ENCODE data around the gene BTBD6.

Gene BTBD6

DNA sequence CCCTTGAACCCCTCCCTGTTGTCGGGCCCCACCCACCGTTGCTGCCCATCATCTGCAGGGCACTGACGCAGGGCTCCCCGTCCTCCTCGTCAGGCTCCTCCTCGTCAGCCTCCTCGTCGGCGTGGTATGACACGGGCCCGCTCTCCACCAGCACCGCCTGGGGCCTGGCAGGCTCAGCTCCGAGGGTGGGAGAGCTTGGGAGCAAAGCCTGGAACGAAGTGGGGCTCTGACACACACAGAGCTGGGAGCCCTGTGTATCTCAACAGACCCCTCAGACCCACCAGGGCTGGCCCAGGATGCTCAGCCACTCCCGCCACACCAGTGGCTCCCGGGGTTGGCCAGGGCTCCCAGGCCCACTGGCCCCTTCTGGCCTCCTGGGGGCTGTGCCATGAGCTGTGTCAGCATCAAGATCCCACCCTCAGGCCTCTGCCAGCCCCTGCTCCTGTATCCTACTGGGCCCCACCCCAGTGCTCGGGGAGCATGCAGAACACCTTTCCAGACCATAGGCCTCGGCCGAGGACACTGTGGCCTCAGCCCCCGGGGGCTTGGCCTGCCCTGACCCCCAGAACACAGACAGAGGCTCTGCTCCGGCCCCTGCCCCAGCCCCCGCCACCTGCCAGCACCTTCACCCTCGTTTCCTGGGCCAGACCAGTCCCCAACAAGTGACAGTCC is 37.1 kb upstream of the BTBD6 start:
- DNase-seq (ENCODE audit: low spot score), result no peak

DNA sequence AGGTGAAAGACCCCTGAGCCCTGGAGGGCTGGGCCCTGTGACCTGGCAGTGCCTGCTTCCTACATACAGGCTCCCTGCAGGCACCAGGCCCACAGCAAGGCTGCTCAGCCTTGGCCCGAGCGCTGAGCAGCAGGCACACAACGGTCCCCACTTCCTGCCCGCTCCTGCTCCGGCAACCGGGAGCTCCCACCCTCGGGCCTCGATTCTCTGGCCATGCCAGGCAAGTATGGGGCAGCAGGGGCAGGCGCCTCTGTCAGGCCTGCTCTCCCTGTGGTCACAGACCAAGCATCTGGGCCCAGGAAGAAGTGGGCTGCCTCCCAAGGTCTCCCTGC is 36.6 kb upstream of the BTBD6 start:
- no peak for DNase-seq (ENCODE audit: low spot score)

DNA sequence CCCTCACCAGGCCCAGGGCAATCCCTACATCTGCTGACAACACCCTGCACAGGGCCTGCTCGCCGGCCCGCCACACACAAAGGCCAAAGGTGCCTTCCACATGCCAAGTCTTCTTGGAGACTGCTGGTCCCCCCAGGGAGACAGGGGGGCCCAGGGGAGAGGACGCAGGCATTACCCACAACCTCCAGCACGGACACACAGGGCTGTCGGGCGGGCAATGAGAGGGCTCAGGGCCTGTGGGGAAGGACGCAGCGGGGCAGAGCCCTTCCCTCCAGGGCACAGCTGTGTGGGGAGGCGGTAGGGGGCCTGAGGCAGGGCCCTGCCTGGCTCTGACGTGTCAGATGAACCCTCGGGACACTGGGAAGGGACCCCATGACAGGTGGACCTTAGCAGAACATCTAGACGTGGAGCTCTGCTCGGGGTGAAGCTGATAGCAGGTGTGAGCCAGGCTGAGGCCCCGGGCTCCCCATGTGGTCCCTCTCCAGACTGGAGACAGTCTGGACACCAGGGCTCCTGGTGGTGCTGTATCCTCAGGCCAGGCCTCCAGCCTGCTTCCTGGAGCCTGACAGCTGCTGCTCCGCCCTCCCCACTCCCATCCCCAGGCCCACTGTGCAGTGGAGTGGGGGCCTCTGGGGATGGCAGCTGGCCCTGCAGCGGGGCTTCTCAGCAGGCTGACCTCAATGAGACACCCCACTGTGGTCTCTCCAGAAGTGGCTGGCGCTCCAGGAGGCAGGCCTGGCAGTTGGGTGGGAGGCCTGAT is 35.6 kb upstream of the BTBD6 start:
- no peak for DNase-seq (ENCODE audit: low spot score)

DNA sequence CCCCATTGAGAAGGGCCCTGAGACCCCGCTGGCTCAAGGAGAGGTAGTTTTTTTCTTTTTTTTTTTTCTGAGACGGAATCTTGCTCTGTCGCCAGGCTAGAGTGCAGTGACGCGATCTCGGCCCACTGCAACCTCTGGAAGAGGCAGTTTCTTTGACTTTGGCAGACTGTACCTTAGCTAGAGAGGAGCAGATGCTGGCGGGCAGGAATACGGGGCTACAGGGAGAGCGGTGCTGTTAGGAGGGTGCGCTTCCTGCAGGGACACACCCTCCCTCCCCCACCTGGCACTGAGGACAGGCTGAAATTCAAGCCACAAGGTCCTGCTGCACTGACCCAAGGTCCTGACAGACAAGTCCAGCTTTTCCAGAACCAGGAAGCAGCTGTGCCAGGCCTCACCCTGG is 35.0 kb upstream of the BTBD6 start:
- no peak for DNase-seq (ENCODE audit: low spot score)

DNA sequence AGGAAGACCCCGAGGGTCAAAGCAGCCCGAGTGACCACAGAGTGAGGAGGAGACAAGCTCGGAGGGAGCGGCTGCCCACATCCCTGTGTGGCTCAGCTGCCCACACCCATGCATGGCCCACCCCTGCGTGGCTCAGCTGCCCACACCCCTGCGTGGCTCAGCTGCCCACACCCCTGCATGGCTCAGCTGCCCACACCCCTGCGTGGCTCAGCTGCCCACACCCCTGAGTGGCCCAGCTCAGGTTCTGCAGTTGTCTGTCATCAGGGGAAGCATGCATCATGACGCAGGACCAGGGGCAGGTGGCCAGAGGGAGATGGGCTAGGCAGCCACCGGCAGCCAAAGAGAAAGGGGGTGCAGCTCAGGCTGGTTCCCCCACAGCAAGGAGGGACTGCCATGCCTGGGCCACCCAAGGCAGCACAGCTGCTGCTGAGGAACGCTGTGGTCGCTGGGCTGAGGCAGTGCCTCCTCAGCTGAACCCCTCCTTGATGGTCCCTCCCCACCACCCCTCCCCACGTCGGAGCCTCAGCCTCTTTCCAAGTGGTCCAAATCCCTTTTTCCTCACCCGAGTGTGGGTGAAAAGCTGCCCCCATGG is 33.9 kb upstream of the BTBD6 start:
- DNase-seq (ENCODE audit: low spot score), result no peak

DNA sequence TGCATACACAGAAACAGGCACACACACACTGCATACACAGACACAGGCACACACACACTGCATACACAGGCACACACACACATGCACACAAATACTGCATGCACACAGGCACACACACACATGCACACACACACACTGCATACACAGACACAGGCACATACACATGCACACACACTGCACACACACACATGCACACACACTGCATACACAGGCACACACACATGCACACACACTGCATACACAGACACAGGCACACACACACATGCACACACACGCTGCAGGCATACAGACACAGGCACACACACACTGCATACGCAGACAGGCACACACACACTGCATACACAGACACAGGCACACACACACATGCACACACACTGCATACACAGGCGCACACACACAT is 32.7 kb upstream of the BTBD6 start:
- no peak for DNase-seq (ENCODE audit: low spot score)

DNA sequence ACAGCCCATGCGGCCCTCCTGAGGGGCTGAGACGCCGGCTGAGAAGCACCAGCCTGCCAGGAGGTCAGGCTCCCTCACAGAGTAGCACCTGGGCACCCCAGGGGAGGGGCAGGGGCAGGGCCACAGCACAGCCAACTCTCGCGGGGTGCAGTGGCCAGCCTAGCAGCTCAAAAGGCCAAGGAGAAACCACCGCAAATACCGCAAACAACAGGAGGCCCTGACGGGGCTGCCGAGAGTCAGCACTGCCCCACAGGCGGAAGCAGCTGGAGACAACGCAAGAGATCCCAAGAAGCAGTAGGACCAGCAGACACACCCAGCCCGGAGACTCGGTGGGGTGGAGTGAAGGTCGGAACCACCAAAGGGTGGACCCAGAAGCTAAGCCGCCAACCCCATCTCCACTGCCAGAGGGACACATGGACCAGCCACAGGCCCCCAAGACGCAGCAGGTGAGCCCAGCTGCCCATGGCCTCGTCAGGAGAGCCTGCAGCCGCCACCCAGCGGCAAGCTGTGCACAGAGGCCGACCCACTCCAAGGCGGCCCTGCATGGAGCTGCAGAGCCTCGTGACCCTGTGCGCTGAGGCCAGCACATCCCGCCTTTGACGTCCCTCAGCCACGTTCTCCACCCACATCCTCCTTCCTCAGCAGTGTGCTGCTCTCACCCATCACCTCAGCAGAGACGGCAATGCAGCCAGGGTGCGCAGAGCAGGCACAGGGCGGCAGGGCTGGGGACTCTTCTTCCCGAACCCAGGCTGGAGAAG is 31.7 kb upstream of the BTBD6 start:
- DNase-seq (ENCODE audit: low spot score), result no peak

DNA sequence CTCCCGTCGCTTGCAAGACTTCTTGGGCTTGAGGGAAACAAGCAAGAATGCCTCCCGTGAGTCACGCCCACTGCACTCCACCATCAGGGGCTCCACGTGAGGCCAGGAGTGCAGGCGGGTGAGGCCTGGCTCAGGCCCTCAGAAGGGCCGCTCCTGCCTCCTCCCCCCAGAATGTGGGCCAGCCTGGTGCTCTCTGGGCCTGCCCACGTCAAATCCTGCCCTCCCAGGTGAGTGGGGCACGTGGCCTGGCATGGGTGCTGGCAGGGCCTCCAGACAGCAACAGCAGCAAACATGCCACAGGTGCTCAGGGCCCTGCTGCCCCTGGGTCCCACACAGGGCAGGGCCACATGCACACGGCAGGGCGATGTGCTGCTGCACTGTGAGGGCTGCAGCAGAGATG is 30.6 kb upstream of the BTBD6 start:
- no peak for DNase-seq (ENCODE audit: low spot score)

DNA sequence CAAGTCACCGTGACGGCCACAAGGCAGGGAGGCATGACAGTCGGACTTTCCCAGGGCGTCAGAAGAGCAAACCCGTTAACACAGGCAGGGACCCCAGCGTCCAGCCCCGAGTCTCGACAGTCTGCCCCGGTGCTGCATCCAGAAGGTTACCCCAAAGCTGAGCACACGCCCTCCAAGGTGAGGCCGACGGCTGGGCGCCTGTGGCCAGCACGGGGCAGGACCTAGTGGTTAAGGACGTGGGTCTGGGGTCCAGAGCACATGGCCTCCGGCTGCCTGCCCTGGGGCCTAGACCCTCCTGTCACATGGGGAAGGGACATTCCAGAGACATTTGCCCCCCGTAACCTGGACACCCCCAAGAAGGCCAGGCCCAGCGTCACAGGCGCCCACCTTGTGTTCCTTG is 29.7 kb upstream of the BTBD6 start:
- DNase-seq (ENCODE audit: low spot score), result no peak

DNA sequence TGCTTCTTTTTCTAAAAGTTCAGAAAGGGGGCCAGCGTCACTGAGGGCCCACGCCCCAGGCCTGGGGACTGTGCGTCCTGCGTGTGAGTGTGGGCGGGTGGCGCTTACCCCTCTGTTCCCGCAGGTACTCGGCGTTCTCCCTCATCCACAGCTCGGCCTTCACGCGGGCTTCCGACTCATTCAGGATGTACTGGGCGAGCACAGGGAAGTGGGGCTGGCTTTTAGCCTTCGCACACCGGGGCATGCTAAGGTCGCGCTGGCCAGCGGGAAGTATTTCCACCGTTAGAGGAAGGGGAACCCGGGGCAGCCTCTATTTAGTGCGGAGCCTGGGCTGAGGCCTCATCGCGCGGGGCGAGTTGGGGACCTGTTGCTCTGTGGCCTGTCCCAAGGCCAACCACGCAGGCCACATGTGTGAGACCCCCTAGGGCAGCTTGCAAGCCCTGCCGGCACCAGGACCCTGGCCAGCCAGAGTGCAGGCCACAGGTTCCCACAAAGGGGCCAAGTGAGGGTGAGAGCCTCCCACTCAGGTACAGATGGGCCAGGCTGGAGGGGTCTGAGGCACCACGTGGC is 29.2 kb upstream of the BTBD6 start:
- DNase-seq (ENCODE audit: low spot score), result no peak

DNA sequence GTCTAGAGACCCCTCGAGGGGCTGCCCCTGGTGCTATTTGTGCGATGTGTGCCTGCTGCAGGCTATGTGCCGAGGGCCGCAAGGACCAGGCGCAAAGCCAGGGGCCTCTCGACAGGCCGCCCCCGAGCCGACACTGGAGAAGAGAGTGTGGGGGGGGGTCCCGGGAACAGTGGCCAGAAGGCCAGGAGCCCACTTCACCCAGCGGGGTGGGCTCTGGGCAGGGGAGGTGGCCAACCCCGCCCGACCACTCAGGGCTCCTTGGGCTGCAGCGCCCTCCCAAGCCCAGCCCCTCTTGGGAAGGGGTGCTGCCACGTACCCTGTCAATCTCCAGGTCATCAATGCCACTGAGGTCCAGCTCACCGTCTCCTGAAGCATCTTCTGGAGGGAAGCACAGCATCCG is 28.6 kb upstream of the BTBD6 start:
- no peak for DNase-seq (ENCODE audit: low spot score)

DNA sequence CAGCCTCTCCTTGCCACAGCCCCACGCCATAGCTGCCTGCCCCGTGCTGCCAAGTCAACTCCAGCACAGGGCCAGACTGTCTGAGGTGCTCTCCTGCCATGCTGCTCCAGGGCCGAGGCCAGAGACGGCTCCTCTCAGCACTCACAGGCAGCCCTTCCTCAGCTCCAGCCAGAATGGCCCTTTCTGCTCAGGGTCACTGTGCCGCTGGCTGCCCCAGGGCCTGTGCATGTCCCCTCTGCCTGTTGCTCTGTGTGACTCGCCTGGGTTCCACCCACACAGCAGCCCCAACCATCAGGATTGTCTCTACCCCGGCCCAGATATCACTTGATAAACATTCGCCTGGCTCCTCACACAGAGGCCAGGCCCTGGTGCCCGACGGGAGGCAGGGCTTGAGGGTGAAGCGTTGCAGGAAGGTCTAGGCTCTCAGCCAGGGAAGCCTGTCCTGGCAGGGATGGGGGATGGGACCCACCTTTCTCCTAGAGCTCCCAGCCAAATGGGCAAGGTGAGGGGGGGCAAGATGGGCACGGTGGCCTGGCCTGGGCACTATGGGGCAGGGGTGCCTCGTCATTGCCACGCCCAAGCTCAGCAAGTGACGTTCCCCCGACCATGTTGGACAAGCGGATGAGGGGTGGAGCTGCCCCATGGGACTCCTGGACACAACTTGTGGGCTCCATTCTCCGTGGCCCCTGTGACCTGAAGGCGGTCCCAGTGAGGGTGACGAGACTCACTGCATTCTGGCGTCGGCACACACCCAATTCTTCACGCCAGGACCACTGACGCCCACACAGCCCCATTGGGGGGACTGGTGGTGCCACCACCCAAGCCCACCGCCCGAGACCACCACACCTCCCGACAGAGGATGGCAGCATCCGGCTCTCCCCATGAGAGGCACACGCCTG is 27.4 kb upstream of the BTBD6 start:
- DNase-seq (ENCODE audit: low spot score), result no peak

DNA sequence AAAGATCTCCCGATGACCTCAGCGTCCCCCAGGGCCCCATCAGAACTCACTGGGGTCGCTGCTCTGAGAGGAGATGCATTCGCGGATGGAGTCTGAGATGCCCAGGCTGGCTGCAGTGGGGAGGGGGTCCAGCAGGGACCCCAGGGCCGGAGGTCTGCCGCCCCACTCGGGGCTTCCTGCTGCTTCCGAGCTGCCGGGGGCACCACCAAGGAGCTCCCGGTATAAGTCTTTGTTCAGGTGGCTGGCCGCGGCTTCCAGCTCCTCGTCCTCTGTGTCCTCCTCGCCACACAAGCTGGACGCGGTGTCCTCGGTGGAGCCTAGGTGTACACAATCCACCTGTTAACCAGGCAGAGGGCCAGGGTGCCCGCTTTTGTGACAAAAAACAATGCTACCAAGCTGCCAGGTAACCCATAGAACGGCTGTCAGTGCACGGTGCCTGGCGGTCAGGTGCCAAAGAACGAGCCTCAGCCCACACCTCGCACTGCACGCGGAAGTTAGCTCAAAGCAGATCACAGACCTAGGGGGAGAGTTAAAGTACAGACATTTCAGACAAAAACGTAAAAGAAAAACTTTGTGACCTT is 26.6 kb upstream of the BTBD6 start:
- DNase-seq (ENCODE audit: low spot score), result no peak

DNA sequence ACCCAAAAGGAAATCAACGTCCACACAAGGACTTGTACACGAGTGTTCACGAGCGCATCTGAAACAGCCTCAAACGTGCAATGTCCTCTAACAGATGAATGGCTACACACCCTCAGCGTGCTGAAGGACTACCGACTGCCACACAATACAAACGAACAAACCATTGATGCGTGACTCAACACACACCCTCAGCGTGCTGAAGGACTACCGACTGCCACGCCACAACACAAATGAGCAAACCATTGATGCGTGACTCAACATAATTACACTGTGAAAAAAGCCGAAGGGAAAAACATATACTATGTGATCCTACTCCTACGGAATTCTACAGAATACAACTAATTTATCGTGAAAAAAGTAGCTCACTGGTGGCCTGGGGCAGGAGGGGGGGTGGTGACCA is 25.1 kb upstream of the BTBD6 start:
- DNase-seq (ENCODE audit: low spot score), result no peak

DNA sequence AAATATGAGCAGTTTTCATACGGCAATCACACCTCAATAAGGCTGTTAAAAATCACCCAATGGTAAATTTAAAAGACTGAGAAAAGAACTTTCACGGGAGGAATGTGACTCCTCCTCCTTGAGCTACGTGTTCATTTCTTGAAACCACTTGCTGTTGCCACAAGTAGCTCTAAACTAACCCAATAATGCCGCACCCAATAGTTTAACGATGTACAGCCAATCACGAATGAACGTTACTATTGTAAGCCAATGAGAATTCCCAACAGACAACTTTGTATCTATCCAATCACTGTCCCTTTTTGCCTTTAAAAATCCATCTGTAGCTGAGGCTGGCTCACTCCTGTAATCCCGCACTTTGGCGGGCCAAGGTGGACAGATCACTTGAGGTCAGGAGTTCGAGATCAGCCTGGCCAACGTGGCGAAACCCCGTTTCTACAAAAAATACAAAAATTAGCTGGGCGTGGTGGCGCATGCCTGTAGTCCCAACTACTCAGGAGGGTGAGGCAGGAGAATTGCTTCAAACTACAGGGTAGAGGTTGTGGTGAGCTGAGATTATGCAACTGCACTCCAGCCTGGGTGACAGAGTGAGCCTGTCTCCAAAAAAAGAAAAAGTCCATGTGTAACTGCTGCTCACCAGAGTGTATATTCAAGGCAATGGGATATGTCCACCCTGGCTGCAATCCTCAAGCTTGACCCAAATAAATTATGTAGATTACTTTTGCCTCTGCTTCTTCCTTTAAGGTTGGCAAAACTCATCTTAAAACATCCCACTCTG is 24.4 kb upstream of the BTBD6 start:
- DNase-seq (ENCODE audit: low spot score), result no peak

DNA sequence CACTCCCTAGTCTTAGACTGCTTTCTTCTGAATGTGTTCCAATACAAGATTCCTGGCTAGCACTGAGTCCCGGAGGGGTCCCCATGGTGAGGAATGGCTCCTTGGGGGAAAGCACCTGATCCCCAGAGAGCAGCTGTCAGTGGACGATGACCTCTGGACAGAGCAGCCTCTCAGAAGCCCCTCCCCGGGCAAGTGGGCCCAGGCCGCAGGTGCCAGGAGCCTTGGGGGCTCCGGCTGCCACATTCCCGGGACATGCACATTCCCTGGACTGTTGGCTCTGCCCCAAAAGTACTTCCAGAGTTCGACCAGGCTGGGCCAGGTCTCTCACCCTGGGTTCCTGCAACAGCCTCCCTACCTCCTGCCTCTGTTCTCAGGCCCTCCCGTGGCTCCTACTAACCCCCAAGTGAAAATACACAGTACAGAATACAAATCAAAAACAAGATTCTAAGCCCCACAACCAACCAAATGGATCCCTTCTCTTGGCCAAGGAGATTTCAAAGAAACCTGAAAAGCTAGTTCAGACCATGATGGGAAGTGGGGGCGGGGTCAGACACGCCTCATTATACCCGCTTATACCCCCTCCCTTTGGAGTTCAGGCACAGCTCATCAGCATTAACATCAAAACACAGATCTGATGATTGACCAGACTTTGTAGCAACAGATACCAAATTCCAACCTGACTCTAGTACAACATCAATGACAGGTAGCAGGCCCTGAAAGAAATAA is 23.3 kb upstream of the BTBD6 start:
- no peak for DNase-seq (ENCODE audit: low spot score)

DNA sequence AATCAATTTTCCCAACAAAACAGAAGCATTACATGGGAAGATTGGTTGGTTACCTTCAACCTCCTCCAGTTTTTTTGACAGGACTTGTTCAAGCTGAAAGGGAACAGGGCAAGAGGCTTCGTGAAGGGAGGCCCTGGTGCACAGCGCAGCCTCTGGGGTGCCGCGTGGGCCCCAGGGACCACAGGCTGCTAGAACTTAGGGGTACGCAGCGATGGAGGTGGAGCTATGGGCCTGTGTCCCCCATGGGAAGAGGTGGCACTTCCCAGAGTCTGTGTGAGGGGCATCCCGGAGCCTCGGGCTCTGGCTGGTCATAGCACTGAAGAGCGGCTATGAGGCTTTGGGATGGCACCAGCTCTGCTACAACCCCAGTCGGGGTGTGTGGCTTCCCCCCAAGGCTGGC is 22.1 kb upstream of the BTBD6 start:
- DNase-seq (ENCODE audit: low spot score), result no peak

DNA sequence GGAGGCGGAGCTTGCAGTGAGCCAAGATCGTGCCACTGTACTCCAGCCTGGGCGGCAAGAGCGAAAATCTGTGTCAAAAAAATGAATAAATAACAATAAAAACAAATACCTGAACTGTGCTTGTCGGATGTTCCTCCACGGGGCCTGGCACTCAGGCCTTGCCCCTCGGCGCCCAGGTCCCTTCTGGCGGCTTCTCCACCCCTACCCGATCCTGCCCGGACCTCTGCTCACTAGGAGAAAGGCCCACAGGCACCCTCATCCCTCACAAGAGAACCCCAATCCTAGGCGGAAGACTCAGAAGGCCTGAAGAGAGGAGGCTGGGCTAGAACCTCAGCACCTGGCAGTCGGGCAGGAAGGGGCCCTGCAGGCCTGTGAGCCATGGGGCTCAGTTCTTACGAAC is 21.0 kb upstream of the BTBD6 start:
- DNase-seq (ENCODE audit: low spot score), result no peak

DNA sequence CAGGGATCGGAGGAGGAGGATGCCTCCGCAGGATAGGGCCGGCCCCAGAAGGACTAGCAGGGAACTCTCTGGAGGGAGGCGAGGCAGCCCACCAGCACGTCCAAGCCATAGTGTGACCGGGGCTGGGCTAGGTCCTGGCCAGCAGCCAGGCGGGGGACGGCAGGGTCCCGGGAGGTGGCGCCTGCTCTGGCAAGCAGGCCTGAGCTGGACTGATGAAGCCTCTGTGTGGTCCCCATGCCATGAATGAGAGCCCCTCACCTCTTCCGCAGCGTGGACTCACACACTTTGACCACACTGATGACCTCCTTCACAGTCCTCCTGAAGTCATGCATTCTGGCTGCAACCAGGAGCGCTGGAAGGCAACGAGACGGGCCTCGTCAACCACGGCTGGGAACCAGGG is 19.8 kb upstream of the BTBD6 start:
- no peak for DNase-seq (ENCODE audit: low spot score)

All from D341Med (cell line).